H1 (cell line): ENCODE data around the gene TNFAIP8. TPM values are rescaled to one million over a fixed set of nuclear protein-coding genes. Genes with fewer than 3 reads are reported as not detected.

Experiments
- CTCF ChIA-PET: fragments of 300-600 bp; sonication (Branson Sonifier 250); formaldehyde crosslinking; loops from one replicate; lab custom pipeline; 2021; ENCODE audit not compliant: partially characterized antibody; lab: Charles Lee
- POLR2A ChIA-PET: fragments of 300-600 bp; sonication (Branson Sonifier 250); formaldehyde crosslinking; loops from one replicate; lab custom pipeline; 2021; ENCODE audit warnings: inconsistent platforms; ENCODE audit not compliant: partially characterized antibody; lab: Charles Lee
- DNase-seq, 2 experiments: peaks; one replicate each; pipeline versions ENCODE4 v3.0.0 to v3.0.0-alpha.2; 2010 to 2022; ENCODE audit warnings: low spot score in 2 of 2, low read depth in 1 of 2, mixed read lengths in 1 of 2
- FAIRE-seq: peaks from 2 replicates; lab custom pipeline; 2011; peaks lifted over from hg19 to GRCh38; lab: Jason Lieb, UNC
- H2AFZ ChIP-seq: 2 replicates; pipeline ENCODE4 v1.8.1; 2012; ENCODE audit warnings: low read length, inconsistent platforms
- H2AK5ac ChIP-seq: 2 replicates; pipeline ENCODE4 v1.6.1; 2013; ENCODE audit warnings: low read depth, low read length
- H2BK120ac ChIP-seq: replicated peaks from 2 replicates; pipeline ENCODE3; 2013; ENCODE audit warnings: low read depth, low read length, inconsistent platforms
- H2BK12ac ChIP-seq: 2 replicates; pipeline ENCODE4 v1.6.1; 2013; ENCODE audit warnings: low read depth, low read length
- H2BK15ac ChIP-seq: 2 replicates; pipeline ENCODE4 v1.6.1; 2013; ENCODE audit warnings: low read length
- H2BK20ac ChIP-seq: 2 replicates; pipeline ENCODE4 v1.6.1; 2013; ENCODE audit warnings: low read length
- H2BK5ac ChIP-seq: 2 replicates; pipeline ENCODE4 v1.6.1; 2013; ENCODE audit warnings: low read depth, low read length
- H3K14ac ChIP-seq: 2 replicates; pipeline ENCODE4 v1.6.1; 2013; ENCODE audit warnings: inconsistent platforms; ENCODE audit not compliant: insufficient read length
- H3K18ac ChIP-seq: 2 replicates; pipeline ENCODE4 v1.6.1; 2013; ENCODE audit warnings: low read length; ENCODE audit errors: extremely low read depth
- H3K23ac ChIP-seq: 2 replicates; pipeline ENCODE4 v1.6.1; 2013; ENCODE audit warnings: inconsistent platforms; ENCODE audit not compliant: insufficient read length
- H3K23me2 ChIP-seq: 2 replicates; pipeline ENCODE4 v1.6.1; 2013; ENCODE audit warnings: low read depth, low read length
- H3K27ac ChIP-seq: 2 replicates; pipeline ENCODE4 v1.6.1; 2011; ENCODE audit warnings: low read depth, low read length, inconsistent platforms
- H3K27me3 ChIP-seq, 4 experiments: replicated peaks in 1 of 4; 1 replicate in 1 of 4; 2 replicates in 3 of 4; pipeline versions ENCODE4 v1.6.1 to v1.8.1; 2011 to 2013; ENCODE audit warnings: low read length in 3 of 4, mild to moderate bottlenecking in 3 of 4, inconsistent platforms in 2 of 4, mixed read lengths in 2 of 4, moderate library complexity in 1 of 4; ENCODE audit not compliant: control insufficient read depth in 3 of 4, insufficient read depth in 3 of 4; ENCODE audit errors: extremely low read depth in 1 of 4
- H3K36me3 ChIP-seq, 4 experiments: 2 replicates each; pipeline versions ENCODE4 v1.6.1 to v1.8.1; 2011 to 2013; ENCODE audit warnings: mild to moderate bottlenecking in 4 of 4, low read length in 3 of 4, moderate library complexity in 2 of 4, control low read depth in 1 of 4, inconsistent platforms in 1 of 4; ENCODE audit not compliant: insufficient read depth in 4 of 4, control insufficient read depth in 2 of 4
- H3K4ac ChIP-seq: replicated peaks from 2 replicates; pipeline ENCODE3; 2013; ENCODE audit warnings: low read length, low read depth, mixed read lengths, inconsistent platforms; ENCODE audit not compliant: insufficient read length
- H3K4me1 ChIP-seq, 4 experiments: replicated peaks in 1 of 4; 1 replicate in 1 of 4; 2 replicates in 3 of 4; pipeline versions ENCODE4 v1.6.1 to v1.8.1; 2011 to 2013; ENCODE audit warnings: low read length in 3 of 4, inconsistent platforms in 2 of 4, mixed read lengths in 1 of 4; ENCODE audit not compliant: insufficient read depth in 4 of 4, control insufficient read depth in 3 of 4
- H3K4me2 ChIP-seq, 2 experiments: 2 replicates each; pipeline versions ENCODE4 v1.6.1 to v1.8.1; 2011 to 2013; ENCODE audit warnings: low read depth in 2 of 2, low read length in 2 of 2, control low read depth in 1 of 2, inconsistent platforms in 1 of 2, mild to moderate bottlenecking in 1 of 2; ENCODE audit not compliant: insufficient read depth in 1 of 2
- H3K4me3 ChIP-seq, 4 experiments: fragments of 200-600, 300-600 bp in 1 of 4; sonication (generic), shearing (Covaris generic), sonication (Bioruptor Twin) in 1 of 4; 2 replicates each; pipeline versions ENCODE4 v1.5.1 to v1.8.1; 2011 to 2016; ENCODE audit warnings: low read length in 4 of 4, low read depth in 3 of 4, control low read depth in 2 of 4, inconsistent platforms in 2 of 4, mild to moderate bottlenecking in 2 of 4, mixed read lengths in 1 of 4, moderate library complexity in 1 of 4; ENCODE audit not compliant: insufficient read depth in 2 of 4; ENCODE audit errors: extremely low read depth in 1 of 4
- H3K56ac ChIP-seq: replicated peaks from 2 replicates; pipeline ENCODE3; 2013; ENCODE audit warnings: low read depth, mild to moderate bottlenecking, mixed read lengths, low read length, inconsistent platforms; ENCODE audit not compliant: insufficient read length
- H3K79me1 ChIP-seq: 2 replicates; pipeline ENCODE4 v1.6.1; 2013; ENCODE audit warnings: low read depth, low read length, control low read depth
- H3K79me2 ChIP-seq, 2 experiments: 2 replicates each; pipeline versions ENCODE4 v1.6.1 to v1.8.1; 2012 to 2013; ENCODE audit warnings: low read length in 2 of 2, mild to moderate bottlenecking in 2 of 2, inconsistent platforms in 1 of 2; ENCODE audit not compliant: insufficient read depth in 2 of 2, control insufficient read depth in 1 of 2
- H3K9ac ChIP-seq, 4 experiments: replicated peaks in 1 of 4; 1 replicate in 1 of 4; 2 replicates in 3 of 4; pipeline versions ENCODE4 v1.6.1 to v1.8.1; 2011 to 2013; ENCODE audit warnings: low read depth in 3 of 4, low read length in 3 of 4, control low read depth in 2 of 4, mild to moderate bottlenecking in 2 of 4, moderate library complexity in 2 of 4, inconsistent platforms in 1 of 4; ENCODE audit errors: extremely low read depth in 1 of 4
- H3K9me3 ChIP-seq, 2 experiments: 2 replicates each; pipeline versions ENCODE4 v1.6.1 to v1.8.1; 2012 to 2013; ENCODE audit warnings: mild to moderate bottlenecking in 2 of 2, moderate library complexity in 2 of 2, control low read depth in 1 of 2, inconsistent platforms in 1 of 2, low read depth in 1 of 2, low read length in 1 of 2, mixed read lengths in 1 of 2; ENCODE audit not compliant: insufficient read depth in 2 of 2
- H4K20me1 ChIP-seq, 2 experiments: replicated peaks in 1 of 2; 2 replicates each; pipeline versions ENCODE3 to v1.8.1; 2011 to 2013; ENCODE audit warnings: inconsistent platforms in 2 of 2, low read length in 2 of 2, mild to moderate bottlenecking in 1 of 2; ENCODE audit not compliant: insufficient read depth in 2 of 2, control insufficient read depth in 1 of 2
- H4K5ac ChIP-seq: 2 replicates; pipeline ENCODE4 v1.6.1; 2013; ENCODE audit warnings: low read length, low read depth, mixed read lengths, inconsistent platforms; ENCODE audit not compliant: insufficient read length
- H4K8ac ChIP-seq: 2 replicates; pipeline ENCODE4 v1.8.0; 2013; ENCODE audit warnings: mild to moderate bottlenecking, moderate library complexity, low read length, inconsistent platforms; ENCODE audit not compliant: insufficient read depth; ENCODE audit errors: extremely low read depth
- H4K91ac ChIP-seq: replicated peaks from 2 replicates; pipeline ENCODE3; 2013; ENCODE audit warnings: low read length, mixed read lengths, inconsistent platforms; ENCODE audit not compliant: insufficient read length
- ASH2L ChIP-seq: fragments of 200-600, 300-600 bp; sonication (generic); IDR thresholded peaks from one replicate; pipeline ENCODE4 v1.7.1; 2017; ENCODE audit warnings: low read length
- E2F6 ChIP-seq: IDR thresholded peaks from 2 replicates; pipeline ENCODE4 v1.6.1; 2012; ENCODE audit warnings: inconsistent platforms
- EGR1 ChIP-seq: IDR thresholded peaks from 2 replicates; pipeline ENCODE4 v1.6.1; 2011; ENCODE audit warnings: low read depth, low read length, borderline replicate concordance
- TAF1 ChIP-seq: IDR thresholded peaks from 2 replicates; pipeline ENCODE4 v1.6.1; 2011; ENCODE audit warnings: mild to moderate bottlenecking, low read depth, low read length
- WGBS, 2 experiments: shearing (Covaris generic) in 1 of 2; methylation state at CpG; one replicate each; pipeline versions ENCODE4 v1.1.6 to v1.1.7; 2013 to 2015; ENCODE audit warnings: low lambda C conversion rate in 2 of 2, mixed read lengths in 2 of 2, inconsistent platforms in 1 of 2, low coverage in 1 of 2, missing lambda C conversion rate in 1 of 2; ENCODE audit not compliant: insufficient replicate concordance in 2 of 2, insufficient coverage in 1 of 2, insufficient read length in 1 of 2; ENCODE audit errors: extremely low coverage in 1 of 2, missing lambda C conversion rate in 1 of 2; 5-methylcytosine and 5-hydroxymethylcytosine counted together
- long read RNA-seq, 2 experiments: library from RNA in 1 of 2; library from capped mRNA in 1 of 2; stranded (forward); transcript quantifications; one replicate each; pipeline ENCODE4 v2.0.0, GENCODE V29; 2021; ENCODE audit warnings: inconsistent platforms in 1 of 2
- polyA minus RNA-seq, 3 experiments: library from RNA; depleted of rRNA, polyadenylated mRNA; stranded (reverse); fragments of >200 nt; gene quantifications; 1 replicate in 2 of 3; 2 replicates in 1 of 3; pipeline ENCODE4 v1.2.3, GENCODE V29; 2011
- polyA plus RNA-seq, 7 experiments: library from polyadenylated mRNA; depleted of rRNA in 3 of 7; stranded (reverse) in 5 of 7; unstranded in 2 of 7; fragments of >200 nt in 5 of 7; fragments of 200-250 nt in 2 of 7; gene quantifications; 1 replicate in 5 of 7; 2 replicates in 1 of 7; 4 replicates in 1 of 7; pipeline versions ENCODE4 v1.2.1 to v1.2.3, GENCODE V29; 2011 to 2013; ENCODE audit warnings: missing spikeins in 2 of 7, mixed read lengths in 2 of 7
- total RNA-seq: library from RNA; stranded (reverse); fragmentation: NEBNext Ultra II Directional; extraction: Animal tissue kit (Norgen Biotek cat#: 25700); gene quantifications from 2 replicates; pipeline ENCODE4 v1.2.1, GENCODE V29; 2021
- TF ChIP-seq, protein P1 (sequence below): IDR thresholded peaks from 2 replicates; pipeline ENCODE4 v1.6.1; 2011; ENCODE audit warnings: low read depth, mild to moderate bottlenecking, low read length; ENCODE audit not compliant: insufficient read depth

The TNFAIP8 gene
- 17.8 and 19.3 TPM in 2 replicates for total RNA-seq
- polyA plus RNA-seq (2011; rRNA removed): 9.4 and 12.4 TPM in 2 replicates
- polyA plus RNA-seq (2011; cell fraction: cytosol; rRNA removed): 15.9 TPM
- polyA plus RNA-seq (2011; cell fraction: nucleus; rRNA removed): 10.8 TPM
- polyA plus RNA-seq (2012, experiment 1 of 2): 15.0 to 23.2 TPM (median 17.1 TPM) in 4 replicates
- polyA plus RNA-seq (2012, experiment 2 of 2): 2.8 TPM
- polyA plus RNA-seq (2013, experiment 1 of 2): 12.1 TPM
- 12.9 TPM for polyA plus RNA-seq (2013, experiment 2 of 2)
- 11.5 and 12.8 TPM in 2 replicates for polyA minus RNA-seq (2011; rRNA and poly(A)+ RNA removed)
- 19.8 TPM for polyA minus RNA-seq (2011; cell fraction: cytosol; rRNA and poly(A)+ RNA removed)
- polyA minus RNA-seq (2011; cell fraction: nucleus; rRNA and poly(A)+ RNA removed): 19.0 TPM
- long read RNA-seq, experiment 1, transcript TNFAIP8-201 (2 exons, 795 nt): major isoform, 7 of 12 reads
- long read RNA-seq, experiment 1, partial matches to known transcripts: 4 of 12 reads
- long read RNA-seq, experiment 1, other reads (novel, unspliced or antisense): 1 of 12 reads
- long read RNA-seq, experiment 2, full-length matches to known transcripts: 10 of 17 reads
- long read RNA-seq, experiment 2, partial matches to known transcripts: 0 of 17 reads
- long read RNA-seq, experiment 2, other reads (novel, unspliced or antisense): 7 of 17 reads

DNA sequence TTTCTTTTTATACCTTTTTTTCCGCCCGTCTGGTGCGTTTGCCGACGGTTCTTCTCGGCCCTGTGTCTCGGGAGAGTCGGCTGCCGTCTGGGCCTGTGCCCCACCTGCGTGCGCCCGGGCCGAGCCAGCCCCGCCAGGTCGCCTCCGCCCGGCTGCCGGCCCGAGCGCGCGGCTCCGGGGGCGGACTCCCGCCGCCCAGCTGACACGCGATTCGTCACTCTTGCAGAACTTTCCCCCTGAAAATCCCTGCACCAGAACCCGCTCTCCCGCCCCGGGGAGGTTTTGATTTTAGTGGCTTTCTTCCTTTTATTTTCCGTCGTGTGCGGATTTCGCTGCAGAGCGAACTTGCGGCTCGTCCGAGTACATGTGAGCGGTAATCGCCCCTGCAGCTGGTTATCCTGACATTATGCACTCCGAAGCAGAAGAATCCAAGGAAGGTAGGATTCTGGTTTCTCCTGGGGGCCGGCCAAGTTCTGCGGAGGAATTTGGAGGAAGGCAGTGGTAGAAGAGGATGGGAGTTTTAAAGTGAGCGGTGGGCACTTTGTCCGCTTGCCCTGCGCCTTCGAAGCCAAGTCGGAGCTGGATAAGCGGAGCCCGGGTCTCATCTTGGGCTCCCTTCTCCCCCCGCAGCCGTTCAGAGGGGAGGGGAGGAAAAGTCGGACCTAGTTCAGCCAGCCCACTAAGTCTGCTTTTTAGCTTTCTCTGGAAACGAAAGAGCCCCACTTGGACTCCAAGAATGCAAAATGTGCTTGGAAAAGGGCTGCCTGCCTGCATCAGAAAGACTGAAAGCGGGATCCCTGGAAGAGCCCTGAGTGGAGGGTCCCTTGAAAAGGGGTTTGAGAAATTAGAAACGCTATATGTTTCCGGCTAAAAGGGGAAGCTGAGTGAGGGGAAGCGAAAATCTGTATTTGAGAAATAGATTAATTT is at the start of gene TNFAIP8:
Gene TNFAIP8, plus strand, starts transcription at position 335 of the 927 bp plus-strand sequence. Its CDS starts 72 bp downstream, at position 407.
- no peaks in the 10 kb centered on the region for H3K36me3 ChIP-seq
- H4K8ac ChIP-seq: peak within 1 kb of the TSS; percentile 59; the same call in 1 of the 2 replicates
- ChIA-PET CTCF (interaction anchor here (0.7 to 2.2 kb wide), 4 partner anchors 9 to 57 kb away, joined by 3 to 12 read pairs (median 4); no protein-coding TSS in a partner anchor), POLR2A (interaction anchor here (1.1 to 2.7 kb wide), 4 partner anchors 11 to 88 kb away, joined by 3 to 6 read pairs (median 3); no protein-coding TSS in a partner anchor)
- H3K4ac ChIP-seq: no peak within 1 kb of the TSS
- 2% methylated on average over 57 of the region's 60 CpGs; no CpG with 5 or more reads in 1 of the 2 experiments for WGBS, 2 experiments
- no peaks in the 10 kb centered on the region for H3K79me1 ChIP-seq
- H2BK5ac ChIP-seq: peak within 1 kb of the TSS; percentile 26; the same call in 1 of the 2 replicates
- H3K9ac ChIP-seq: peak within 1 kb of the TSS in 3 of 4 experiments; percentile 10 to 78 (median 49); a peak in 4 of 7 replicates
- H3K4me3 ChIP-seq: peak within 1 kb of the TSS; percentile 27 to 72 (median 56)
- 0 out of 7 replicates have a peak, but pooled peaks cover 0 to 3% (median 1%) of the 10 kb centered on the region in 4 experiments for H3K27me3 ChIP-seq
- H4K20me1 ChIP-seq: no peaks in the 10 kb centered on the region
- DNase-seq (peak; percentile 17 to 74), FAIRE-seq (no peak)
- H3K14ac ChIP-seq: no peak within 1 kb of the TSS
- no peak within 1 kb of the TSS for H2BK20ac ChIP-seq
- H3K56ac ChIP-seq: no peak within 1 kb of the TSS
- no peak within 1 kb of the TSS for H3K23ac ChIP-seq
- peak within 1 kb of the TSS; percentile 17; the same call in 1 of the 2 replicates for H3K18ac ChIP-seq
- H3K4me2 ChIP-seq: peak within 1 kb of the TSS; percentile 81 to 89
- H3K4me1 ChIP-seq: peaks cover 2 to 18% (median 14%) of the 10 kb centered on the region in 4 experiments; a peak in 5 of 7 replicates
- H2BK120ac ChIP-seq: no peak within 1 kb of the TSS
- H2BK15ac ChIP-seq: no peak within 1 kb of the TSS
- H4K91ac ChIP-seq: no peak within 1 kb of the TSS
- H2AK5ac ChIP-seq: no peak within 1 kb of the TSS
- H3K23me2 ChIP-seq: peaks cover 10% of the 10 kb centered on the region
- peak within 1 kb of the TSS; percentile 45 for H2AFZ ChIP-seq
- no peak within 1 kb of the TSS for H3K27ac ChIP-seq
- H2BK12ac ChIP-seq: 0 out of 2 replicates have a peak within 1 kb of the TSS, but pooled peaks have one; percentile 29
- H3K79me2 ChIP-seq: peaks cover 0 to 20% of the 10 kb centered on the region in 2 experiments; a peak in 2 of 4 replicates
- H3K9me3 ChIP-seq: no peaks in the 10 kb centered on the region
- H4K5ac ChIP-seq: no peak within 1 kb of the TSS
- TF ChIP-seq TAF1 (peak; percentile 47; the same call in 1 of the 2 replicates), ASH2L (peak; percentile 93), E2F6 (peak; percentile 72), EGR1 (0 out of 2 replicates have a peak, but pooled peaks have one; percentile 42)
- TF ChIP-seq, protein P1, sequence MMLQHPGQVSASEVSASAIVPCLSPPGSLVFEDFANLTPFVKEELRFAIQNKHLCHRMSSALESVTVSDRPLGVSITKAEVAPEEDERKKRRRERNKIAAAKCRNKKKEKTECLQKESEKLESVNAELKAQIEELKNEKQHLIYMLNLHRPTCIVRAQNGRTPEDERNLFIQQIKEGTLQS: no peak
